ENCODE results near the gene ALG1.
"Not testable (repeated sequence)": the region's sequence is repeated elsewhere in the genome, so short reads cannot be mapped to it uniquely, and the experiment has no call there.

- not testable (repeated sequence) for TF ChIP-seq POLR2A (IDR thresholded peaks at IDR 0.05; ENCODE audit: low read length); GATA1 (IDR thresholded peaks at IDR 0.05; ENCODE audit: low read depth, low read length)
These were observed 18.4 kb downstream of the ALG1 start for GRCh38 chr16:5089911-5090555.
